Caco-2 (cell line): ENCODE results near the gene P3H2. TPM values are rescaled to one million over a fixed set of nuclear protein-coding genes. Genes with fewer than 3 reads are reported as not detected.

Experiments
- BruUV-seq: library from RNA; stranded (reverse); fragments of 400-500 nt; replicated peaks from 2 replicates; lab custom pipeline; 2021; lab: Mats Ljungman, UMichigan
- CTCF ChIA-PET: fragments of 300-600 bp; sonication (Branson Sonifier 250); formaldehyde crosslinking; loops from one replicate; lab custom pipeline; 2022; ENCODE audit warnings: antibody characterized with exemption; lab: Charles Lee
- POLR2A ChIA-PET: fragments of 300-600 bp; sonication (Branson Sonifier 250); formaldehyde crosslinking; loops from one replicate; lab custom pipeline; 2022; ENCODE audit warnings: antibody characterized with exemption; lab: Charles Lee
- DNase-seq, 2 experiments: peaks; one replicate each; pipeline versions ENCODE4 v3.0.0 to v3.0.0-alpha.2; 2020 to 2022
- H3K27me3 ChIP-seq: replicated peaks from 2 replicates; pipeline ENCODE4 v1.6.0; 2011; ENCODE audit warnings: low read length; ENCODE audit not compliant: control insufficient read depth, insufficient read depth
- H3K36me3 ChIP-seq: 2 replicates; pipeline ENCODE4 v1.5.1; 2011; ENCODE audit warnings: low read length; ENCODE audit not compliant: control insufficient read depth, insufficient read depth
- H3K4me1 ChIP-seq: fragments of 250-450 bp; sonication (Bioruptor Pico); 2 replicates; pipeline ENCODE4 v1.5.1; 2020; ENCODE audit warnings: mild to moderate bottlenecking
- H3K4me3 ChIP-seq: 2 replicates; pipeline ENCODE4 v1.5.1; 2011; ENCODE audit warnings: low read depth, mild to moderate bottlenecking, control low read depth, low read length
- H3K9me3 ChIP-seq: fragments of 250-450 bp; sonication (Bioruptor Pico); 2 replicates; pipeline ENCODE4 v1.5.1; 2020; ENCODE audit warnings: mild to moderate bottlenecking, moderate library complexity
- H3K27ac Mint-ChIP-seq: one replicate; pipeline ENCODE4 v1.8.0; 2022; ENCODE audit warnings: mixed read lengths; ENCODE audit not compliant: unreplicated experiment
- H3K27me3 Mint-ChIP-seq: one replicate; pipeline ENCODE4 v1.8.0; 2022; ENCODE audit warnings: mixed read lengths; ENCODE audit not compliant: insufficient read depth, unreplicated experiment
- H3K36me3 Mint-ChIP-seq: one replicate; pipeline ENCODE4 v1.8.0; 2022; ENCODE audit warnings: mild to moderate bottlenecking, mixed read lengths; ENCODE audit not compliant: insufficient read depth, unreplicated experiment
- H3K4me1 Mint-ChIP-seq: one replicate; pipeline ENCODE4 v1.8.0; 2022; ENCODE audit warnings: low read depth, mixed read lengths; ENCODE audit not compliant: unreplicated experiment
- H3K4me3 Mint-ChIP-seq: one replicate; pipeline ENCODE4 v1.8.0; 2022; ENCODE audit warnings: mild to moderate bottlenecking, moderate library complexity, mixed read lengths; ENCODE audit not compliant: unreplicated experiment
- H3K9me3 Mint-ChIP-seq: one replicate; pipeline ENCODE4 v1.8.0; 2022; ENCODE audit warnings: mixed read lengths; ENCODE audit not compliant: unreplicated experiment
- CTCF ChIP-seq, 2 experiments: fragments of 200-600 bp in 1 of 2; IDR thresholded peaks; 1 replicate in 1 of 2; 2 replicates in 1 of 2; pipeline versions ENCODE4 v1.5.1 to v1.8.0; 2011 to 2022; ENCODE audit warnings: antibody characterized with exemption in 1 of 2, control low read depth in 1 of 2, inconsistent platforms in 1 of 2, low read depth in 1 of 2, low read length in 1 of 2, mild to moderate bottlenecking in 1 of 2, moderate library complexity in 1 of 2; ENCODE audit not compliant: insufficient read depth in 1 of 2, severe bottlenecking in 1 of 2, unreplicated experiment in 1 of 2
- intact Hi-C: fragments of 100-400 bp; cut with micrococcal nuclease; formaldehyde crosslinking; loops from one replicate; pipeline ENCODE4 v1.10.0; 2022; ENCODE audit not compliant: unreplicated experiment
- total RNA-seq: library from RNA; stranded (reverse); gene quantifications from 2 replicates; pipeline ENCODE4 v1.2.3, GENCODE V29; 2022

Gene P3H2
- total RNA-seq, 1 experiment from 2014 or later = 55.8 TPM

- ChIA-PET POLR2A (no interaction called here), CTCF (no interaction called here)
- no peaks in the 10 kb centered on the region for H3K27me3 ChIP-seq
- Mint-ChIP-seq H3K4me1 (peaks cover 10% of the 10 kb centered on the region), H3K4me3 (no peak overlapping the region), H3K27ac (no peak overlapping the region), H3K27me3 (no peaks in the 10 kb centered on the region), H3K36me3 (peaks cover 6% of the 10 kb centered on the region), H3K9me3 (no peaks in the 10 kb centered on the region)
- intact Hi-C loops = no loop called here
- DNase-seq = no peak
- H3K4me3 ChIP-seq = no peak overlapping the region
- no peak for TF ChIP-seq CTCF (IDR thresholded peaks at IDR 0.05; ENCODE audit: insufficient read depth in 1 of 2, low read depth in 1 of 2, low read length in 1 of 2, severe bottlenecking in 1 of 2, unreplicated experiment in 1 of 2)
- no peaks in the 10 kb centered on the region for H3K9me3 ChIP-seq
- H3K4me1 ChIP-seq = no peaks in the 10 kb centered on the region
- BruUV-seq = no TSS peak
- H3K36me3 ChIP-seq = no peaks in the 10 kb centered on the region
Measured at GRCh38 chr3:190086191-190086590, 34.5 kb downstream of the P3H2 start.

GRCh38 chr3:190084983-190085382, 35.7 kb downstream of the P3H2 start:
- Histone ChIP-seq H3K9me3 (no peaks in the 10 kb centered on the region), H3K4me1 (no peaks in the 10 kb centered on the region), H3K4me3 (no peak overlapping the region), H3K27me3 (no peaks in the 10 kb centered on the region), H3K36me3 (no peaks in the 10 kb centered on the region)
- no peaks in the 10 kb centered on the region for H3K9me3 Mint-ChIP-seq
- no TSS peak for BruUV-seq
- intact Hi-C loops = no loop called here
- peaks cover 5% of the 10 kb centered on the region for H3K36me3 Mint-ChIP-seq
- no peaks in the 10 kb centered on the region for H3K27me3 Mint-ChIP-seq
- no peak overlapping the region for H3K27ac Mint-ChIP-seq
- TF ChIP-seq CTCF (IDR thresholded peaks at IDR 0.05; ENCODE audit: insufficient read depth in 1 of 2, low read depth in 1 of 2, low read length in 1 of 2, severe bottlenecking in 1 of 2, unreplicated experiment in 1 of 2) = no peak
- H3K4me3 Mint-ChIP-seq = no peak overlapping the region
- DNase-seq = no peak
- ChIA-PET CTCF (no interaction called here), POLR2A (no interaction called here)
- peaks cover 10% of the 10 kb centered on the region for H3K4me1 Mint-ChIP-seq

- Histone ChIP-seq H3K9me3 (no peaks in the 10 kb centered on the region), H3K4me1 (no peaks in the 10 kb centered on the region), H3K36me3 (no peaks in the 10 kb centered on the region), H3K27me3 (no peaks in the 10 kb centered on the region), H3K4me3 (no peak overlapping the region)
- no peak for TF ChIP-seq CTCF (IDR thresholded peaks at IDR 0.05; ENCODE audit: insufficient read depth in 1 of 2, low read depth in 1 of 2, low read length in 1 of 2, severe bottlenecking in 1 of 2, unreplicated experiment in 1 of 2)
- Mint-ChIP-seq H3K36me3 (peaks cover 5% of the 10 kb centered on the region), H3K27ac (no peak overlapping the region), H3K9me3 (no peaks in the 10 kb centered on the region), H3K4me3 (no peak overlapping the region), H3K27me3 (no peaks in the 10 kb centered on the region), H3K4me1 (peaks cover 5% of the 10 kb centered on the region)
- intact Hi-C loops = no loop called here
- ChIA-PET POLR2A (no interaction called here), CTCF (no interaction called here)
- no peak for DNase-seq
- no TSS peak for BruUV-seq
Measured at GRCh38 chr3:190083635-190084034, 37.1 kb downstream of the P3H2 start.
